ENCODE measurements around the gene DIP2B.
"Not testable (repeated sequence)": the region's sequence is repeated elsewhere in the genome, so short reads cannot be mapped to it uniquely, and the experiment has no call there.

Gene DIP2B

GRCh38 chr12:50740307-50740706, 235.5 kb downstream of the DIP2B start:
- DNase-seq, result no peak

- no peak for DNase-seq
Measured at GRCh38 chr12:50742776-50743175, 238.0 kb downstream of the DIP2B start.

GRCh38 chr12:50745861-50746260, 241.1 kb downstream of the DIP2B start:
- no peak for DNase-seq

GRCh38 chr12:50746431-50746830, 241.6 kb downstream of the DIP2B start:
- no peak for DNase-seq

- DNase-seq, result no peak
Measured at GRCh38 chr12:50747817-50748216, 243.0 kb downstream of the DIP2B start.

- no peak for DNase-seq
Measured at GRCh38 chr12:50749459-50749882, 244.7 kb downstream of the DIP2B start.

- DNase-seq, result no peak
Measured at GRCh38 chr12:50750366-50750765, 245.6 kb downstream of the DIP2B start.

GRCh38 chr12:50751948-50752721, 247.3 kb downstream of the DIP2B start:
- DNase-seq, result no peak

GRCh38 chr12:50753232-50753769, 248.5 kb downstream of the DIP2B start:
- no peak for DNase-seq

- peak; percentile 92 for DNase-seq
Measured at GRCh38 chr12:50763639-50764285, 259.0 kb downstream of the DIP2B start, which contains the start of gene ATF1. Gene ATF1, plus strand, starts transcription at chr12:50764101. Its CDS starts 16,045 bp downstream, at chr12:50780146.

- DNase-seq, result peak; percentile 78
Measured at GRCh38 chr12:50764286-50765094, 259.7 kb downstream of the DIP2B start.

- peak; percentile 59 for DNase-seq
Measured at GRCh38 chr12:50765095-50765911, 260.5 kb downstream of the DIP2B start.

- no peak for DNase-seq
Measured at GRCh38 chr12:50768391-50768790, 263.6 kb downstream of the DIP2B start.

GRCh38 chr12:50768813-50769212, 264.0 kb downstream of the DIP2B start:
- DNase-seq, result not testable (repeated sequence)

- DNase-seq, result no peak
Measured at GRCh38 chr12:50771409-50771808, 266.6 kb downstream of the DIP2B start.

- no peak for DNase-seq
Measured at GRCh38 chr12:50772470-50772869, 267.7 kb downstream of the DIP2B start.

GRCh38 chr12:50772877-50773276, 268.1 kb downstream of the DIP2B start:
- DNase-seq, result no peak

- no peak for DNase-seq
Measured at GRCh38 chr12:50775251-50775650, 270.5 kb downstream of the DIP2B start.

- DNase-seq, result no peak
Measured at GRCh38 chr12:50776749-50777728, 272.3 kb downstream of the DIP2B start.

- no peak for DNase-seq
Measured at GRCh38 chr12:50778663-50779590, 274.1 kb downstream of the DIP2B start.

Measured in activated naive CD4-positive, alpha-beta T cell treated with Interleukin-2 at 50 U/mL for 16 hours (primary cell).